Stimulated activated CD8-positive, alpha-beta memory T cell treated with anti-CD3 and anti-CD28 coated beads, Interleukin-12 subunit alpha, Interleukin-12 subunit beta, amount 100 ng/mL, for 1 hour (primary cell): ENCODE measurements around the gene ARL4C.
"Not testable (repeated sequence)": the region's sequence is repeated elsewhere in the genome, so short reads cannot be mapped to it uniquely, and the experiment has no call there.

ENCODE experiments used
- DNase-seq: peaks from one replicate; pipeline ENCODE4 v3.0.0-alpha.2; 2020; ENCODE audit warnings: low read depth

The ARL4C gene

GRCh38 chr2:234476766-234477165 is 20.1 kb downstream of the ARL4C start:
- DNase-seq = no peak

GRCh38 chr2:234474654-234475053 is 22.2 kb downstream of the ARL4C start:
- no peak for DNase-seq

GRCh38 chr2:234472155-234472554 is 24.7 kb downstream of the ARL4C start:
- DNase-seq = no peak

- DNase-seq = no peak
These were observed 26.9 kb downstream of the ARL4C start for GRCh38 chr2:234469972-234470371.

- no peak for DNase-seq
These were observed 27.5 kb downstream of the ARL4C start for GRCh38 chr2:234469251-234469845.

- DNase-seq = no peak
These were observed 28.4 kb downstream of the ARL4C start for GRCh38 chr2:234468503-234468902.

GRCh38 chr2:234467289-234467688 is 29.6 kb downstream of the ARL4C start:
- DNase-seq = no peak

GRCh38 chr2:234464291-234464645 is 32.6 kb downstream of the ARL4C start:
- DNase-seq = no peak

GRCh38 chr2:234463626-234464290 is 33.1 kb downstream of the ARL4C start:
- peak; percentile 51 for DNase-seq

- no peak for DNase-seq
These were observed 34.5 kb downstream of the ARL4C start for GRCh38 chr2:234462218-234462992.

- DNase-seq = no peak
These were observed 37.4 kb downstream of the ARL4C start for GRCh38 chr2:234459401-234460009.

GRCh38 chr2:234458466-234458865 is 38.4 kb downstream of the ARL4C start:
- DNase-seq = no peak

- DNase-seq = no peak
These were observed 39.5 kb downstream of the ARL4C start for GRCh38 chr2:234457421-234457820.

GRCh38 chr2:234455246-234455645 is 41.6 kb downstream of the ARL4C start:
- not testable (repeated sequence) for DNase-seq

- no peak for DNase-seq
These were observed 42.4 kb downstream of the ARL4C start for GRCh38 chr2:234454433-234454832.

- DNase-seq = no peak
These were observed 43.7 kb downstream of the ARL4C start for GRCh38 chr2:234453216-234453615.

- DNase-seq = no peak
These were observed 44.8 kb downstream of the ARL4C start for GRCh38 chr2:234451852-234452625.

- no peak for DNase-seq
These were observed 45.6 kb downstream of the ARL4C start for GRCh38 chr2:234451242-234451641.

GRCh38 chr2:234450431-234451124 is 46.3 kb downstream of the ARL4C start:
- no peak for DNase-seq

GRCh38 chr2:234448506-234449184 is 48.2 kb downstream of the ARL4C start:
- no peak for DNase-seq

- no peak for DNase-seq
These were observed 48.9 kb downstream of the ARL4C start for GRCh38 chr2:234447963-234448362.
